GM19328 (cell line): ENCODE measurements around the gene KCNE1.
"Not testable (repeated sequence)": the region's sequence is repeated elsewhere in the genome, so short reads cannot be mapped to it uniquely, and the experiment has no call there.

Source experiments
- ATAC-seq: cut with Tn5 transposase; IDR thresholded peaks from one replicate; pipeline ENCODE4 v1.9.1; 2021; ENCODE audit warnings: mild to moderate bottlenecking, moderate library complexity; ENCODE audit not compliant: unreplicated experiment

The KCNE1 gene

GRCh38 chr21:34428441-34428840 is 83.6 kb downstream of the KCNE1 start:
- not testable (repeated sequence) for ATAC-seq

GRCh38 chr21:34427339-34427738 is 84.7 kb downstream of the KCNE1 start:
- ATAC-seq = not testable (repeated sequence)

GRCh38 chr21:34423805-34424204 is 88.2 kb downstream of the KCNE1 start, which contains the start of gene SMIM34:
Gene SMIM34 (minus strand): TSS chr21:34423951. CDS start chr21:34423839, 112 bp downstream.
- ATAC-seq = not testable (repeated sequence)

GRCh38 chr21:34417448-34418077 is 94.4 kb downstream of the KCNE1 start:
- not testable (repeated sequence) for ATAC-seq

- ATAC-seq = not testable (repeated sequence)
These were observed 104.7 kb downstream of the KCNE1 start for GRCh38 chr21:34407294-34407693.

- ATAC-seq = not testable (repeated sequence)
These were observed 105.3 kb downstream of the KCNE1 start for GRCh38 chr21:34406676-34407075.

GRCh38 chr21:34406102-34406501 is 105.9 kb downstream of the KCNE1 start:
- not testable (repeated sequence) for ATAC-seq

- not testable (repeated sequence) for ATAC-seq
These were observed 106.3 kb downstream of the KCNE1 start for GRCh38 chr21:34405686-34406085.

- not testable (repeated sequence) for ATAC-seq
These were observed 107.3 kb downstream of the KCNE1 start for GRCh38 chr21:34404742-34405141.

- not testable (repeated sequence) for ATAC-seq
These were observed 111.5 kb downstream of the KCNE1 start for GRCh38 chr21:34400522-34400921.
